Stimulated activated CD4-positive, alpha-beta T cell treated with anti-CD3 and anti-CD28 coated beads, Interleukin-12 subunit alpha, Interleukin-12 subunit beta, amount 100 ng/mL, for 4 hours (primary cell): ENCODE data around the gene ANXA2.
"Not testable (repeated sequence)": the region's sequence is repeated elsewhere in the genome, so short reads cannot be mapped to it uniquely, and the experiment has no call there.

Source experiments
- DNase-seq: peaks from one replicate; pipeline ENCODE4 v3.0.0-alpha.2; 2020

ANXA2 gene

GRCh38 chr15:60397772-60398445, at the start of gene ANXA2:
Gene ANXA2, minus strand, starts transcription at chr15:60397986. Its CDS starts 11,911 bp downstream, at chr15:60386075.
- peak; percentile 71 for DNase-seq

- no peak for DNase-seq
These were observed 46.6 kb upstream of the ANXA2 start for GRCh38 chr15:60444289-60444912.

GRCh38 chr15:60442763-60443162, 45.0 kb upstream of the ANXA2 start:
- DNase-seq = no peak

GRCh38 chr15:60442031-60442650, 44.4 kb upstream of the ANXA2 start:
- no peak for DNase-seq

GRCh38 chr15:60441331-60441730, 43.5 kb upstream of the ANXA2 start:
- no peak for DNase-seq

GRCh38 chr15:60438646-60439045, 40.9 kb upstream of the ANXA2 start:
- DNase-seq = no peak

GRCh38 chr15:60428935-60429334, 31.1 kb upstream of the ANXA2 start:
- no peak for DNase-seq

GRCh38 chr15:60426870-60427508, 29.2 kb upstream of the ANXA2 start:
- DNase-seq = no peak

GRCh38 chr15:60425461-60425860, 27.7 kb upstream of the ANXA2 start:
- no peak for DNase-seq

- no peak for DNase-seq
These were observed 26.2 kb upstream of the ANXA2 start for GRCh38 chr15:60424006-60424405.

GRCh38 chr15:60423537-60423936, 25.8 kb upstream of the ANXA2 start:
- DNase-seq = no peak

- no peak for DNase-seq
These were observed 23.8 kb upstream of the ANXA2 start for GRCh38 chr15:60421544-60421943.

- no peak for DNase-seq
These were observed 22.5 kb upstream of the ANXA2 start for GRCh38 chr15:60420203-60420716.

- no peak for DNase-seq
These were observed 22.0 kb upstream of the ANXA2 start for GRCh38 chr15:60419753-60420152.

GRCh38 chr15:60418096-60418495, 20.3 kb upstream of the ANXA2 start:
- no peak for DNase-seq

- no peak for DNase-seq
These were observed 19.3 kb upstream of the ANXA2 start for GRCh38 chr15:60417112-60417511.

- DNase-seq = no peak
These were observed 18.7 kb upstream of the ANXA2 start for GRCh38 chr15:60416484-60416883.

- no peak for DNase-seq
These were observed 16.4 kb upstream of the ANXA2 start for GRCh38 chr15:60414016-60414682.

- DNase-seq = no peak
These were observed 15.5 kb upstream of the ANXA2 start for GRCh38 chr15:60413231-60413824.

- DNase-seq = not testable (repeated sequence)
These were observed 15.0 kb upstream of the ANXA2 start for GRCh38 chr15:60412807-60413206.

GRCh38 chr15:60411774-60412425, 14.1 kb upstream of the ANXA2 start:
- no peak for DNase-seq

- DNase-seq = not testable (repeated sequence)
These were observed 12.6 kb upstream of the ANXA2 start for GRCh38 chr15:60410350-60410749.
